Measurements from ENCODE around the gene DCUN1D5.
"Not testable (repeated sequence)": the region's sequence is repeated elsewhere in the genome, so short reads cannot be mapped to it uniquely, and the experiment has no call there.

DNA sequence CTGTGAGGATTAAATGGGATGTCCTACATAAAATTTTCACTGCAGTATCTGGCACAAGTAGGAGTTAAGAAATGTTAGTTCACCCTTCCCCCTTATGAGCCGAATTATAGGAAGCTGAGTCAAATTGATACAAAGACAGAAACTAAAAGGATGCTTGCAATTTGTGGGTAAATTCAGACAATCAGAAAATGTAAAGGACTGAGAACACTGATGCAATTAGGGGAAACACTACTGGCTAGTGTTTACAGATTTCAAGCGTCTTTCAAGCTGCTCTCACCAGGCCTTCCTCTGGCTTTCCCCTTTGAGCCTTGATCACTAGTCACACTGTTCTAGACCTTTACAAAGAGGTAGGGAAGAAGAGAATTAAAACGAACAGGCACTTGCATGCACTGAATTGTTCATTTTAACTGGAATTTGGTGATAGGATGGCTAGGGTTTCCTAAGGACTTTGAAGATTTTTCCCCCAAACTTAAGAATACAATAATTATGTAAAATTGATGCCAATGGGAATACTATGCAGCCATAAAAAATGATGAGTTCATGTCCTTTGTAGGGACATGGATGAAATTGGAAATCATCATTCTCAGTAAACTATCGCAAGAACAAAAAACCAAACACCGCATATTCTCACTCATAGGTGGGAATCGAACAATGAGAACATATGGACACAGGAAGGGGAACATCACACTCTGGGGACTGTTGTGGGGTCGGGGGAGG, 63.5 kb downstream of the DCUN1D5 start:
- TF ChIP-seq, protein P1, sequence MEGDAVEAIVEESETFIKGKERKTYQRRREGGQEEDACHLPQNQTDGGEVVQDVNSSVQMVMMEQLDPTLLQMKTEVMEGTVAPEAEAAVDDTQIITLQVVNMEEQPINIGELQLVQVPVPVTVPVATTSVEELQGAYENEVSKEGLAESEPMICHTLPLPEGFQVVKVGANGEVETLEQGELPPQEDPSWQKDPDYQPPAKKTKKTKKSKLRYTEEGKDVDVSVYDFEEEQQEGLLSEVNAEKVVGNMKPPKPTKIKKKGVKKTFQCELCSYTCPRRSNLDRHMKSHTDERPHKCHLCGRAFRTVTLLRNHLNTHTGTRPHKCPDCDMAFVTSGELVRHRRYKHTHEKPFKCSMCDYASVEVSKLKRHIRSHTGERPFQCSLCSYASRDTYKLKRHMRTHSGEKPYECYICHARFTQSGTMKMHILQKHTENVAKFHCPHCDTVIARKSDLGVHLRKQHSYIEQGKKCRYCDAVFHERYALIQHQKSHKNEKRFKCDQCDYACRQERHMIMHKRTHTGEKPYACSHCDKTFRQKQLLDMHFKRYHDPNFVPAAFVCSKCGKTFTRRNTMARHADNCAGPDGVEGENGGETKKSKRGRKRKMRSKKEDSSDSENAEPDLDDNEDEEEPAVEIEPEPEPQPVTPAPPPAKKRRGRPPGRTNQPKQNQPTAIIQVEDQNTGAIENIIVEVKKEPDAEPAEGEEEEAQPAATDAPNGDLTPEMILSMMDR (IDR thresholded peaks at IDR 0.05): not testable (repeated sequence)
- TF ChIP-seq POLR2AphosphoS5 (IDR thresholded peaks at IDR 0.05; ENCODE audit: low read depth, low read length); SIN3A (IDR thresholded peaks at IDR 0.05; ENCODE audit: borderline replicate concordance, insufficient read depth, low read depth, low read length); TCF7L2 (IDR thresholded peaks at IDR 0.05; ENCODE audit: low read depth, low read length): not testable (repeated sequence)
- TF ChIP-seq, protein P2, sequence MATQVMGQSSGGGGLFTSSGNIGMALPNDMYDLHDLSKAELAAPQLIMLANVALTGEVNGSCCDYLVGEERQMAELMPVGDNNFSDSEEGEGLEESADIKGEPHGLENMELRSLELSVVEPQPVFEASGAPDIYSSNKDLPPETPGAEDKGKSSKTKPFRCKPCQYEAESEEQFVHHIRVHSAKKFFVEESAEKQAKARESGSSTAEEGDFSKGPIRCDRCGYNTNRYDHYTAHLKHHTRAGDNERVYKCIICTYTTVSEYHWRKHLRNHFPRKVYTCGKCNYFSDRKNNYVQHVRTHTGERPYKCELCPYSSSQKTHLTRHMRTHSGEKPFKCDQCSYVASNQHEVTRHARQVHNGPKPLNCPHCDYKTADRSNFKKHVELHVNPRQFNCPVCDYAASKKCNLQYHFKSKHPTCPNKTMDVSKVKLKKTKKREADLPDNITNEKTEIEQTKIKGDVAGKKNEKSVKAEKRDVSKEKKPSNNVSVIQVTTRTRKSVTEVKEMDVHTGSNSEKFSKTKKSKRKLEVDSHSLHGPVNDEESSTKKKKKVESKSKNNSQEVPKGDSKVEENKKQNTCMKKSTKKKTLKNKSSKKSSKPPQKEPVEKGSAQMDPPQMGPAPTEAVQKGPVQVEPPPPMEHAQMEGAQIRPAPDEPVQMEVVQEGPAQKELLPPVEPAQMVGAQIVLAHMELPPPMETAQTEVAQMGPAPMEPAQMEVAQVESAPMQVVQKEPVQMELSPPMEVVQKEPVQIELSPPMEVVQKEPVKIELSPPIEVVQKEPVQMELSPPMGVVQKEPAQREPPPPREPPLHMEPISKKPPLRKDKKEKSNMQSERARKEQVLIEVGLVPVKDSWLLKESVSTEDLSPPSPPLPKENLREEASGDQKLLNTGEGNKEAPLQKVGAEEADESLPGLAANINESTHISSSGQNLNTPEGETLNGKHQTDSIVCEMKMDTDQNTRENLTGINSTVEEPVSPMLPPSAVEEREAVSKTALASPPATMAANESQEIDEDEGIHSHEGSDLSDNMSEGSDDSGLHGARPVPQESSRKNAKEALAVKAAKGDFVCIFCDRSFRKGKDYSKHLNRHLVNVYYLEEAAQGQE (IDR thresholded peaks at IDR 0.05; ENCODE audit: insufficient read depth in 1 of 2, low read depth in 2 of 2, low read length in 1 of 2): not testable (repeated sequence)

Data from Panc1 (cell line).